ENCODE data around the gene CBY2. TPM values are rescaled to one million over a fixed set of nuclear protein-coding genes. Genes with fewer than 3 reads are reported as not detected.

Gene CBY2
- total and polyA plus RNA-seq, 2 experiments from 2014 or later: 0.15 to 0.42 TPM

- DNase-seq (ENCODE audit: low spot score) (no peak), ATAC-seq (no peak)
- peaks cover 4% of the 10 kb centered on the region for H3K27me3 Mint-ChIP-seq (ENCODE audit: insufficient read depth, low read depth, poor library complexity)
- H3K4me1 Mint-ChIP-seq: 0 out of 3 replicates have a peak, but pooled peaks cover 2% of the 10 kb centered on the region
- no peaks in the 10 kb centered on the region for H3K36me3 Mint-ChIP-seq (ENCODE audit: low read depth)
- TF ChIP-seq CREB1 (CRISPR knock-in tag; IDR thresholded peaks at IDR 0.05; ENCODE audit: low read depth) (no peak), CTCF (conservative IDR thresholded peaks at IDR 0.05; ENCODE audit: low read depth in 2 of 2) (no peak), ZNF331 (CRISPR knock-in tag; IDR thresholded peaks at IDR 0.05; ENCODE audit: low read depth) (no peak)
- Histone ChIP-seq H2AFZ (peak overlapping the region; percentile 74), H3K27ac (ENCODE audit: low read depth) (no peak overlapping the region), H3K9me2 (ENCODE audit: insufficient read depth) (peaks cover 6% of the 10 kb centered on the region; the same call in 1 of the 2 replicates), H3K4me2 (no peak overlapping the region), H4K20me1 (replicated peaks; ENCODE audit: insufficient read depth) (no peaks in the 10 kb centered on the region), H3K4me3 (no peak overlapping the region), H3K4me1 (ENCODE audit: insufficient read depth) (no peaks in the 10 kb centered on the region), H3K27me3 (ENCODE audit: insufficient read depth) (no peaks in the 10 kb centered on the region), H3K36me3 (ENCODE audit: insufficient read depth) (no peaks in the 10 kb centered on the region), H3F3A (replicated peaks; ENCODE audit: low read depth) (no peaks in the 10 kb centered on the region), H3K79me2 (replicated peaks; ENCODE audit: insufficient read depth) (no peaks in the 10 kb centered on the region)
- no peak overlapping the region for H3K4me3 Mint-ChIP-seq
- H3K9me3 Mint-ChIP-seq: no peaks in the 10 kb centered on the region; the same call in 2 of the 3 replicates
- H3K27ac Mint-ChIP-seq: no peak overlapping the region
These were observed 11.1 kb downstream of the CBY2 start for GRCh38 chr13:45713106-45713690.

- H3K4me2 ChIP-seq: no peak overlapping the region
- H3K27me3 ChIP-seq (ENCODE audit: insufficient read depth): no peaks in the 10 kb centered on the region
- DNase-seq (ENCODE audit: low spot score) (no peak), ATAC-seq (peak; percentile 32; the same call in 2 of the 3 replicates)
- Mint-ChIP-seq H3K4me3 (no peak overlapping the region), H3K36me3 (ENCODE audit: low read depth) (no peaks in the 10 kb centered on the region), H3K27me3 (ENCODE audit: insufficient read depth, low read depth, poor library complexity) (peaks cover 4% of the 10 kb centered on the region), H3K27ac (no peak overlapping the region), H3K9me3 (no peaks in the 10 kb centered on the region), H3K4me1 (0 out of 3 replicates have a peak, but pooled peaks cover 3% of the 10 kb centered on the region)
- H3K79me2 ChIP-seq (replicated peaks; ENCODE audit: insufficient read depth): no peaks in the 10 kb centered on the region
- no peaks in the 10 kb centered on the region for H4K20me1 ChIP-seq (replicated peaks; ENCODE audit: insufficient read depth)
- no peaks in the 10 kb centered on the region for H3K4me1 ChIP-seq (ENCODE audit: insufficient read depth)
- H3K4me3 ChIP-seq: no peak overlapping the region
- peaks cover 6% of the 10 kb centered on the region; the same call in 1 of the 2 replicates for H3K9me2 ChIP-seq (ENCODE audit: insufficient read depth)
- no peaks in the 10 kb centered on the region for H3F3A ChIP-seq (replicated peaks; ENCODE audit: low read depth)
- H3K36me3 ChIP-seq (ENCODE audit: insufficient read depth): no peaks in the 10 kb centered on the region
- no peak overlapping the region for H3K27ac ChIP-seq (ENCODE audit: low read depth)
- H2AFZ ChIP-seq: peak overlapping the region; percentile 74; the same call in 1 of the 2 replicates
- TF ChIP-seq JUNB (IDR thresholded peaks at IDR 0.05; ENCODE audit: unreplicated experiment) (no peak), NANOG (IDR thresholded peaks at IDR 0.05; ENCODE audit: borderline replicate concordance) (no peak), REST (IDR thresholded peaks at IDR 0.05; ENCODE audit: unreplicated experiment) (no peak), CREB1 (CRISPR knock-in tag; IDR thresholded peaks at IDR 0.05; ENCODE audit: low read depth) (no peak), CTCF (conservative IDR thresholded peaks at IDR 0.05; ENCODE audit: low read depth in 2 of 2) (no peak), POLR2AphosphoS5 (IDR thresholded peaks at IDR 0.05; ENCODE audit: low read depth) (no peak), ZNF331 (CRISPR knock-in tag; IDR thresholded peaks at IDR 0.05; ENCODE audit: low read depth) (no peak), EZH2 (IDR thresholded peaks at IDR 0.05; ENCODE audit: low read depth, unreplicated experiment) (no peak), STAT1 (IDR thresholded peaks at IDR 0.05; ENCODE audit: unreplicated experiment) (no peak), ZNF114 (CRISPR knock-in tag; IDR thresholded peaks at IDR 0.05) (no peak), EZH2phosphoT487 (IDR thresholded peaks at IDR 0.05; ENCODE audit: unreplicated experiment) (no peak)
These were observed 11.6 kb downstream of the CBY2 start for GRCh38 chr13:45713721-45714120.
